DOHH2 (cell line): Measurements from ENCODE around the gene DDI2.

Source experiments
- EZH2phosphoT487 ChIP-seq: fragments of 200-600 bp; sonication (generic); IDR thresholded peaks from 2 replicates; pipeline ENCODE4 v1.6.1; 2017; ENCODE audit warnings: borderline replicate concordance, mild to moderate bottlenecking, antibody characterized with exemption, low read length, moderate library complexity, mixed read lengths
- TF ChIP-seq, protein P1 (sequence below): fragments of 200-600 bp; sonication (generic); IDR thresholded peaks from one replicate; pipeline ENCODE4 v1.5.1; 2014; ENCODE audit warnings: antibody characterized with exemption, mild to moderate bottlenecking, low read depth, low read length; ENCODE audit not compliant: poor library complexity, severe bottlenecking

DNA sequence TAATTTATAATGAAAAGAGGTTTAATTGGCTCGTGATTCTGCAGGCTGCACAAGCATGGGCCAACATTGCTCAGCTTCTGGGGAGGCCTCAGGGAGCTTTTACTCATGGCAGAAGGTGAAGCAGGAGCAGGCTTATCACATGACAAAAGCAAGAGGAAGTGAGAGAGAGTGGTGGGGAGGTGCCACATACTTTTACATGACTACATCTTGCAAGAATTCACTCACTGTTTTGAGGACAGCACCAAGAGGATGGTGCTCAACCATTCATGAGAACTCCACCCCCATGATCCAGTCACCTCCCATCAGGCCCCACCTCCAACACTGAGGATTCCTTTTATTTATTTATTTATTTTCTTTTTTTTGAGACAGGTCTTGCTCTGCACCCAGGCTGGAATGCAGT lies 61.3 kb downstream of the DDI2 start:
- TF ChIP-seq, protein P1, sequence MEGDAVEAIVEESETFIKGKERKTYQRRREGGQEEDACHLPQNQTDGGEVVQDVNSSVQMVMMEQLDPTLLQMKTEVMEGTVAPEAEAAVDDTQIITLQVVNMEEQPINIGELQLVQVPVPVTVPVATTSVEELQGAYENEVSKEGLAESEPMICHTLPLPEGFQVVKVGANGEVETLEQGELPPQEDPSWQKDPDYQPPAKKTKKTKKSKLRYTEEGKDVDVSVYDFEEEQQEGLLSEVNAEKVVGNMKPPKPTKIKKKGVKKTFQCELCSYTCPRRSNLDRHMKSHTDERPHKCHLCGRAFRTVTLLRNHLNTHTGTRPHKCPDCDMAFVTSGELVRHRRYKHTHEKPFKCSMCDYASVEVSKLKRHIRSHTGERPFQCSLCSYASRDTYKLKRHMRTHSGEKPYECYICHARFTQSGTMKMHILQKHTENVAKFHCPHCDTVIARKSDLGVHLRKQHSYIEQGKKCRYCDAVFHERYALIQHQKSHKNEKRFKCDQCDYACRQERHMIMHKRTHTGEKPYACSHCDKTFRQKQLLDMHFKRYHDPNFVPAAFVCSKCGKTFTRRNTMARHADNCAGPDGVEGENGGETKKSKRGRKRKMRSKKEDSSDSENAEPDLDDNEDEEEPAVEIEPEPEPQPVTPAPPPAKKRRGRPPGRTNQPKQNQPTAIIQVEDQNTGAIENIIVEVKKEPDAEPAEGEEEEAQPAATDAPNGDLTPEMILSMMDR = no peak
- no peak for TF ChIP-seq EZH2phosphoT487
